Loucy (cell line): ENCODE measurements around the gene ARL5C.

Experiments
- CTCF ChIP-seq: fragments of 200-600 bp; sonication (generic); conservative IDR thresholded peaks from 2 replicates; pipeline ENCODE4 v1.5.1; 2014; ENCODE audit warnings: mild to moderate bottlenecking, antibody characterized with exemption, low read length
- EZH2phosphoT487 ChIP-seq: fragments of 200-600 bp; IDR thresholded peaks from 2 replicates; pipeline ENCODE4 v1.6.1; 2018; ENCODE audit warnings: antibody characterized with exemption, mild to moderate bottlenecking, moderate library complexity, borderline replicate concordance

DNA sequence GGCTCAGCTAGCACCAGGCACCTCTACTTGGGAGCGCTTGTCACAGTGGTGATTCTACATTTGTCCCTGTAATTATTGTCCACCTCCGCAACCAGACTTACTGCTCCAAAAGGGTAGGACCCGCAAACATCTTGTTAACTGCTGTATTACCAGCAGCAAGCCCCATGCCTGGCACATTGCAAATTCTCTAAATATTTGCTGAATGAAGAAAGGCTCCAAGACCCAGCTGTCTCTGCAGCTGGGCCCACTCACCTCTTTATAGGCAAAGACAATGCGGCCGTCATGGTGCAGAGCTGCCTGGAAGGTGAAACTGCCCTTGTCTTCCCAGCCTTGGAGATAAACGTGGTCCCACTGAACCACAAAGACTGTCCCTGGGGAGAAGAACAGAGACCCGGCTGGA, 58.8 kb downstream of the ARL5C start:
- TF ChIP-seq CTCF = no peak
- TF ChIP-seq EZH2phosphoT487 = no peak
